ENCODE results near the gene ALOX12B.
"Not testable (repeated sequence)": the region's sequence is repeated elsewhere in the genome, so short reads cannot be mapped to it uniquely, and the experiment has no call there.

The ALOX12B gene

DNA sequence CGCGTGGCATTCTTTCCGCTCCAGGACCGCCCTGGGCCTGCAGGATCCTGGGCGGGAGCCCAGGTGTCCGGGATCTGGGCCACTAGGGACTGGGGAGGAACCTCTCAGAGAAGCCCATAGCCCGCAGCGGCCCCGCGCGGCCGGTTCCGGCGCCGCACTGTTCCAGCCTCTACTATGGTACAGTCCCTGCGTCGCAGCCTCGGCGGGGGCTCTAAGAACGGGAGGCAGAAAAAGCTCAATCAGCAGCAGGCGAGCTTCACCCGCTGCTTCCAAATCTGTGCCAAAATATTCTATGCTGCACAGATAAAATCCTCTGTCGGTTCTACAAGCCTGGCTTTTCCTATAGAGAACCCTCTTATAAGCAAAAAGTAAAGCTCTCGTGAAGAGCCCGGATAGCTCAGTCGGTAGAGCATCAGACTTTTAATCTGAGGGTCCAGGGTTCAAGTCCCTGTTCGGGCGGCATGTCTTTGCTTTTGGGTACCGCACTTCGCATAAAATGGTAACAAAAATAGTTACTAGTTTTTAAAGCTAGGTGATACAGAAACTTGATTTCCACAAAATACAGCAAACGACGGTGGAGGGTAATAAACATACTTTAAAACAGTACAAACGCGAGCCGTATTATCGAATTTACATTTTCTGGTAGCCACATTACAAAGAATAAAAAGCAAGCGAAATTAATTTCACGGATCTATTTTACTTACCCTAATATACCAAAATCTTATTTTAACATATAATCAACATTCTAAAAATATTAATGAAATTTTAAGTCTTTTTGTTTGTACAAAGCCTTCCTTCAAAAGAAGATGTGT is 31.5 kb upstream of the ALOX12B start:
- peak; percentile 86 for DNase-seq (ENCODE audit: low spot score)

DNA sequence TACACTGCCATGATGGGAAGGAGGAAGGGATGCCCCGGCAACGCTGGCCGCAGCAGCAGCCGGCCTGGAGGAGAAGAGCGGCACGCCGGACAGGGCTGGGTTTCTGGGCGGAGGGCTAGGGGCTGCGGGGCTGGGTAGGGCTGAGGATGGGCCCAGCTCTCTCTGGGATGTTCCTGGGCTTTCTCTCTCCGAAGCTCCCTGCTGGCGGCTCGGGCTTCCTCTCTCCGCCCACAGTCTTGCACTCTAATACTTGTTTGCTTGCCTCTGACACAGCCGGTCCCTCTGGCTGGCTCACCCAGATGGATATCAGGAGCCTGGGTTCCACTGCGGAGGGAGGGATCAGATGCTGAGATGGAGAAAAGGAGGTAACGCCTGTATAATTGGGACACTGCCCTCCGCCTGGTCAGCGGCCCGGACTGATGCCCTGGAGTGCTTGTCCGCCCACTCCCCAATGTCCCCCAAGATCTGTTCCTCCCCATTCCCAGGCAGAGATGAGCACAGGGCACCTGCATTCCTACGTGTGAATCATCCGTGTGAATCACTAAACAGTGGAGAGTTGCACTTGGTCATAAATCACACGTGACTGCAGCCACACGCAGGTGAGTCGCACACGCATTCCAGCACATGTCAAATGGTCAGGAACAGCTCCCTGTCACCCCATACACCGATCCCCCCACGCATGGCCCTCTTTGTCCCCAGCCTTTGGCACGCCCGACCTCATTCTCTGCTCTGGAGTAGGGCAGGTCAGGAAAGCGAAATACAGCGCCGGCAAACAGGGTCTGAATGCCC is 30.7 kb upstream of the ALOX12B start, which contains the start of gene ALOXE3:
Gene ALOXE3 (minus strand): TSS at position 535 of the 789 bp plus-strand sequence. CDS start 524 bp downstream, at position 11.
- DNase-seq (ENCODE audit: low spot score): no peak

DNA sequence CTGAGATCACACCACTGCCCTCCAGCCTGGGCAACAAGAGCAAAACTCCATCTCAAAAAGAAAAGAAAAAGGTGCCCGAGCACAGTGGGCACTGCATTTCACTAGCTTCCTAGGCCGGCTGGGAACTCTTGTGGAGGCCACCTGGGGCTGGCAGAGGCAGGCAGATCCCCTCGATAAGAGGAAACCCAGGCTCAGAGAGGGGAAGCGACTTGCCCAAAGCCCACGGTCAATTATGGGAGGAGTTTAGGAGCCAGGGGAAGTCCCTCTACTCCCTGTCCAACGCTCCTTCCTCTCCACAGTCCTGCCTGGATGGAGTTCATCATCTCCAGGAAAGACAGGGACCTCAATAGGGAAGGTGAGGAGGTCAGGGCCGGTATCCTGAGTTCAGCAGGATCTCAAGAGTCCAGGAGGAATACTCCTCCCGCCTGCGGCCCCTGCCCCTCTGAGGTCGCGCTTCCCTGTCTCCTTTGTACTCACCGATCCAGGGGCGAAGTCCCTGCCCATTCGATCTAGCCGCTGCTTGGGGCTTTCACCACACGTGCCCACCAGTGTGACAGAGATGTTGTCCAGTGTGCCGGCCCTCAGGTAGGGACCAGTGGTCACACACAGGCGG is 30.0 kb upstream of the ALOX12B start:
- no peak for DNase-seq (ENCODE audit: low spot score)

DNA sequence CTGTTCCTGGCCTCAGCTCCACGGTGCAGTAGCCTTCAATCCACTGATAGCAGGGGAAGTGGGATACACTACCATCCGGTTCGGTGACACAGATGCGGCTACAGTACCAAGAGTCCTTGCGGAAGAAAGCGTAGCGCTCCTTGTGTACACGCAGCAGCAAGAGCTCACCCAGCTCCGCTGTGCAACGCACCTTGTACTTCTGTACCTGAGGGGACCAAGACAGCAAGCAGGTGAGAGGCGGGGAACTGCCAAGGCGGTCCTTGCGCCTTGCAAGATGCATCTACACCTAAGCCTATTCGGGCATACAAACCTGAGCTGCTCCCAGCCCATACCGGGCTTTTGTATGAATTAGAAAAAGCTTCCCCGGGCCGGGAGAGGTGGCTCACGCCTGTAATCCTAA is 29.3 kb upstream of the ALOX12B start:
- DNase-seq (ENCODE audit: low spot score): no peak

DNA sequence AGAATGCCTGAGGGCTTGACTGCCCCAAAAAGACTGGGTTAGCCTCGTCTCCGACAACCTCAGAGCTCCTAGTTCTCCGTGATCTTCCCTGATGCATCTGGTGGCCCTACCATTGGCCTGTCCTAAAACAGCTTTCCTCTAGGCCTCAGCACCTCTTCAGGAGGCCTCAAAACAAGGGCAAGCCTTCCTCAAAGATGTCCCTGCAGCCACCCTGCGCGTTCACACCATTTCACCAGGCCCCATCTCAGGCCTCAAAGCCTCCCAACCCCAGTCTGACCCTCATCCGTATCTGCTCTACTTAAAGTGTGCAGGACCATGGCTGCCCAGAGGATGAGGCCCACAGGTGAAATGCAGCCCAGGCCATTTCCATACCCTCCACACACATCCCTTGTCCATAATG is 23.4 kb upstream of the ALOX12B start:
- no peak for DNase-seq (ENCODE audit: low spot score)

DNA sequence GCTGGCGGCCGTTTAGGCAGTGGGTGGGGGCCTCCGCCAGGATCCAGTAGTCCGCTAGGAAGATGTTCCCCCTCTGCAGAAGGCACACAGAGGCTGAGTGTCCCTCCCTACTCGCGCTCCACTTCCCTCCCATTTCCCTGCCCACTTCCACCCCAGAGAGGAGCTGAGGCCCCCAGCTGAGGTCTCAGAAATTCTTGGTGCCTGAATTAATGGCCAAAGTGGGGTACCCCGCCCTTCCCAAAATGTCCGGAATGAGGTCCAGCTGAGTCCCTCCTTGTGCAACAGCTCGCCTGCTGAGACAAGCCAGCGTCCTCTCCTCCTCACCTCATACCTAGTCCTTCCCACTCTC is 22.9 kb upstream of the ALOX12B start:
- no peak for DNase-seq (ENCODE audit: low spot score)

DNA sequence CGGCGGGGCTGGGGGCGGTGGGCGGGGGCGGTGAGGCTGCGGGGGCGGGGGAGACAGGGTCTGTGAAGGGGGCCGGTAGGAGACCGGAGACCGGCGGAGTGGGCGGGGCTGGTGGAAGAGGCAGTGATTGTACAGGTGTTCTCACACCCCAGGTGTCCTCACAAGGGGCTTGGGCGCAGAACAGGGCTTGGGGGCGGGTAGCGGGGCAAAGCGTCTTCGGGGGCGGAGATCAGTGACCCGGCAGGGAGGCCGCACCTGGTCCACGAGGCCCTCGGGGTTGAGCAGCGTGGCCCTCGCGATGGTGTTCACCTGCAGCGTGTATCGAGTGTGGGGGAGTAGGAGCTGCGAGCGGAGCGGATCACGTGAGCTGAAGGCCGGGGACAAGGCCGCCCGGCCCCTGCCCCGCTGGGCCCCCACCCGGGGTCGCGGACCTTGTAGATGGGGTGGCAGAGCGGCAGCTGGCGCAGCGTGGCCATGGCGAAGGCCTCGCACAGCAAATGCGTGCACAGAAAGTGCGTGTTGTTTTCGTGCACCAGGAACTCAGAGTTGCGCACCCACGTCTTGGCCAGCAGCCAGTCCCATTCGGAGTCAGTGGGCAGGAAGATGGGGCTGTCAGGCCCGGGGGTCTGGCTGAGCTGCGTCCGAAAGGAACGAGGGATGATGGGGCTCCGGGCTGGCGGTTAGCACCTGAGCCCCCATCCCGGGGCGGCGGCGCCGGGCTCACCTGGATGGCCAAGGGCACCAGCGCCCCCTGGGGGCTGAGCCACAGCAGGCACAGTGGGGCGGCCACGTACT is 22.3 kb upstream of the ALOX12B start:
- DNase-seq (ENCODE audit: low spot score): peak; percentile 77

DNA sequence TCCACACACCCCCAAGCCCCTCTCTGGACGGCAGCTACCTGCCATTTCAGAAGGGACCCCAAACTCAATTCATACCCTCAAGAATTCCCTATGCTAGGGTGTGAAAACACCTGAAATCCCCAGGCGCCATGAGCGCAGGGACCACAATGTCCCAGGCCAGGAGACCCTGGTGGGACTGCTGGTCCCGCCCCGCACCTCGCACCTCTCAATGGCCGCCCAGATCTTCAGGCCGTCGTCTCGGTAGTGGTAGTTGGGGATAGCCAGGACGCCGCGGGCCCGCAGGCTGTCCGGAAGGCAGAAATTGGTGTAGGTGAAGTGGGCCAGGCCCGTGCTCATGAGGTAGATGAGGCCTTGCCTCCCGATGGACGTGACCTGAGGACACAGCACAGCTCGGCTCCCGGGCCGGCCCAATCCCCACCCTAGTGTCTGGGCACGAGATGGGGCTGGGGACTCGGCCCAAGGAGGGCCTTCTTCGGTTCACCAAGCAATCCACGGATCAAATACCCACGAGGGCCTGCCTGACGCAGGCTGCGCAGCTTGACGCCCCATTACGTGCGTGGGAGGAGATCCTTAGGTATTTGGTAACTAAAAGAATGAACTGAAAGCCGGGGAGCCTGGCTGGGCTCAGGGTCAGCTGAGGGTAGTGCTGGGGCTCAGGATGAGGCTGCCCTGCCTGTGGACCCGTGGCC is 21.6 kb upstream of the ALOX12B start:
- no peak for DNase-seq (ENCODE audit: low spot score)

DNA sequence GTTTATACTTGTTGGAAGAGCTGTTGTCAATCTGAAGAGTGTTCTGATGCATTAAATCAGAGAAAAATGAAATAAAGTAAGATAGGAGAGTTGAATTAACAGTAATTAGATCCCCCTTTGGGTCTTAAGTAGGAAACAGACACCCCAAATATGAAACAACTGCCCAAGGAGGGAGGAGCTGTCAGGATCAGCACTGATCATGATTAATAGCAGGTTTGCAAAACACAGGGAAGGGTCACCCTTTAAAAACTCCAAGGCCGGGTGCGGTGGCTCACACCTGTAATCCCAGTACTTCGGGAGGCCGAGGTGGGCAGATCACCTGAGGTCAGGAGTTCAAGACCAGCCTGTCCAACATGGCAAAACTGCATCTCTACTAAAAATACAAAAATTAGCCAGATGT is 19.5 kb upstream of the ALOX12B start:
- DNase-seq (ENCODE audit: low spot score): not testable (repeated sequence)

DNA sequence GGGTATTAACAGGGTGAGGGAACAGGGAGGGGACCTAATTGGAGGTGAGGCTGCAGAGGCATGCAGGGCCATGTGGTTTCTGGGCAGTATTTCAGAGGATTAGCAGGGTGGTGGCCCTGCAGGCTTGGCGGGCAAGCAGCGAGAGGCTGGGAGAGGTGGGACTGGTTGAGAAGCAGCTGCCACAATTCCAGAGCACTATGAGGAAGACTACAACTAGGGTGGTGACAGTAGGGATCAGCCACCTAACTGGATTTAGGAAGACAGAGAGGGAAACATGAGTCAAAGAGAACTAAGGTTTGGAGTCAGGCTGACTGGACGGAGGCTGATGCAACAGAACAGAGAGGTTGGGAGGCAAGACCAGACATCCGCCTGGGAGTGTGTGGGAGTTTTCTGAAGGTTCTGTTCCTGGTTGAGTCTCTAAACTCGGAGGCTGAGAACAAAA is 18.5 kb upstream of the ALOX12B start:
- DNase-seq (ENCODE audit: low spot score): no peak

DNA sequence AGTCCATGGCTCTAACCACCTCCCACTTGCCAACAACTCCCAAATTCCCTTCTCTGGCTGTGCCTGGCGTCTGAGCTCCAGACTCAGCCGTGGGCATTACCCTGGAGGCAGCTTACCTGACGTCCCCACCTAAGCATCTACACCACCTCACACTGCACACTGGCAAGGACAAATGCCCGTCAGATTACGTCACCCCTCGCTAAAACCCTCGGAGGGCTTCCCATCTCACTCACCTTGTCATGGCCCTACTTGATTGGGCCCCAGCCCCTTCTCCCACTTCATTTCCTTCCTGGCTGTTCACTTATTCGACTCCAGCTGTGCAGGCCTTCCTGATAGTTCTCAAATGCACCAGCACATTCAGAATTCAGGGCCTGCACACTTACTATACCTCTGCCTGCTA is 17.4 kb upstream of the ALOX12B start:
- DNase-seq (ENCODE audit: low spot score): no peak

DNA sequence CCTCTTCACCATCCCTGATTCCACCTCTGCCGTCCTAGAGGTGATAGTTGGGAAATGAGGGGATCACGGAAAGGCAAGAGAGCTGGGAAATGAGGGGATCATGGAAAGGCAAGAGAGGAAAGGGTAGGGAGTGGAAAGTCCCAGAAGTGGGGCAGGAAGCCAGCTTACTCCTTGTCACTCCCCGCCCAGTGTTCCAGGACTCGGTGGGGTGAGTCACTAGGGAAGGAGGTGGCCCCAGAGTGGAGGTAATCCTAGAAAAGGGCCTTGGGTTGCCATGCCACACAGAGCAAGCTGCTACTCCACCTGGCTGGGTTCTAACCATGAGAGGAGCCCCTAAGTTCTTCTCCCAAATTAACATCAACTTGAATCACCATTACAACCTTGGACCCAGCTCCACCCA is 16.0 kb upstream of the ALOX12B start:
- no peak for DNase-seq (ENCODE audit: low spot score)

DNA sequence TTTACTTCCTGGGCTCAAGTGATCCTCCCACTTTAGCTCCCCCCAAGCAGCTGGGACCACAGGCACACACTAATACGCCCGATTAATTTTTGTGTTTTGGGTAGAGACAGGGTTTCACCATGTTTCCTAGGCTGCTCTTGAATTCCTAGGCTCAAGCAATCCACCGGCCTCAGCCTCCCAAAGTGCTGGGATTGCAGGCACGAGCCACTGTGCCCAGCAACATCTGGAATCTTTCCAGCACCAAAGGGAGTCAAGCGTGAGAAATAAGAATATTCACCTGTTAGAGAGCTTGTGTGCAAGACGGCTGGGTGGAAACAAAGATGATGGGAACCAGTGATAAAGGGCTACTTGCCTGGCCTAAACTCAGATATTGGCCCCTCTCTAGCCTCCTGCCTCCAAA is 14.2 kb upstream of the ALOX12B start:
- no peak for DNase-seq (ENCODE audit: low spot score)

DNA sequence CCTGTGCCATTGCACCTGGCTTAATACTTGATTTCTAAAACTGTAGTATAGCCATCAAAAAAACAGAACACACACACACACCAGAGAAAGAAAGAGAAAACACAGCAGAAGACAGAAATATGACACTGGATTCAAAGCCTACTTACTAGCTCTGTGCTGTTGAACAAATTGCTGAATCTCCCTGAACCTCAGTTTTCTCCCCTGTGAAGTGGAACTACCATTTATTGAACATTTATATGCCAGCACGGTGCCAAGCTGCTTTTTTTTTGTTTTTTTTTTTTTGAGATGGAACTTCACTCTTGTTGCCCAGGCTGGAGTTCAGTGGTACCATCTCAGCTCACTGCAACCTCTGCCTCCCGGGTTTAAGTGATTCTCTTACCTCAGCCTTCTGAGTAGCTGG is 13.2 kb upstream of the ALOX12B start:
- no peak for DNase-seq (ENCODE audit: low spot score)

DNA sequence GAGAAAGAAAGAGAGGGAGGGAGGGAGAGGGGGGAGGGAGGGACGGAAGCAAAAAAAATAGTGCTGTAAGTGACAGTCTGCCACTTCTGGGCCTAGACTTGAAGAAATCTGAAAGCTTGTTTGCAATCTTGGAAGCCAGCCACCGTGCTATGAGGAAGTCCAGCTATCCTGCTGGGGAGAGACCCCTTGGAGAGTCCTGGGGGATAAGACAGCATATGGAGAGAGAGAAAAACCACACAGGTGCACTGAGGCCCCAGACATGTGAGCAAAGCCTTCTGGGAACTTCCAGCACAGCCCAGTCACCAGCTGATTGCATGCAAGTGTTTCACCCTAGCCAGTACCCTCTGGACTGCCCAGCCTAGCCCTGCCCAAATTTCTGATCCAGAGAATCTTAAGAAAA is 12.6 kb upstream of the ALOX12B start:
- no peak for DNase-seq (ENCODE audit: low spot score)

DNA sequence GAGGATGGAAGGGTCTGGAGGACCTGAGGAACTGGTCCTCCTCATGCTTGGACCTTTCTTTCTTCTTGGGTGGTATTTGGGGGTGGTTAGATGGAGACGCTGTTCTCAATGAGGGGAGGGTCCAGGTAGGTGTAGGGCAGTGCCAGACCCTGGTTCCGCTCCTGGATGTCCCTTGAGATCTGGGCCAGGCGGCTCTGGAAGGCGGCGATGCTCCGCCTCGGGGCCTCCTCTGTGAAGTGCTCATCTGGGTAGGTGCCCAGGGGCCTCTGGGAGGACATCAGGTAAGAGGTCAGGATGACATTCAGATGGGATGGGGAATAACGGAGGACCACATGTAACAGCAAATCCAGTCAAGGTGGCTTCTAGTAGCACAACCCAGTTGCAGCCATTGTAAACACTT is 9.0 kb upstream of the ALOX12B start:
- no peak for DNase-seq (ENCODE audit: low spot score)

DNA sequence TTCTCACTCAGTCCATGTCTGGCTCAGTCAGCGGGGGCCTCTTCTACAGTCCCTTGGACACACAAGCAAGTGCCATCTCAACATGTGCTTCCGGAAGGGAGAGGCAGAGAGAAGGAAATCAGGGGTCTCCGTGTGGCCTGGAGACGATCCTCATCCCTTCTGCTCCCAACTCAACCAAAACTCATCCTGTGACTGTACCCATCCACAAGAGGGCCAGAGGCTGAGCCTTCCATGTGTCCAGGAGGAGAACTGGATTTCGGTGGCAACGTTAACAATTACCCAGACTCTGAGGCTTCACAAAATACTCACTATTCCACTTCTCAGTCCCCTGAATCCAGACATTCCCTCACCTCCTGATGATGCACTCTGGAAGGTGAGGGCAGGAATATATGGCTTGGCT is 7.8 kb upstream of the ALOX12B start:
- DNase-seq (ENCODE audit: low spot score): no peak

DNA sequence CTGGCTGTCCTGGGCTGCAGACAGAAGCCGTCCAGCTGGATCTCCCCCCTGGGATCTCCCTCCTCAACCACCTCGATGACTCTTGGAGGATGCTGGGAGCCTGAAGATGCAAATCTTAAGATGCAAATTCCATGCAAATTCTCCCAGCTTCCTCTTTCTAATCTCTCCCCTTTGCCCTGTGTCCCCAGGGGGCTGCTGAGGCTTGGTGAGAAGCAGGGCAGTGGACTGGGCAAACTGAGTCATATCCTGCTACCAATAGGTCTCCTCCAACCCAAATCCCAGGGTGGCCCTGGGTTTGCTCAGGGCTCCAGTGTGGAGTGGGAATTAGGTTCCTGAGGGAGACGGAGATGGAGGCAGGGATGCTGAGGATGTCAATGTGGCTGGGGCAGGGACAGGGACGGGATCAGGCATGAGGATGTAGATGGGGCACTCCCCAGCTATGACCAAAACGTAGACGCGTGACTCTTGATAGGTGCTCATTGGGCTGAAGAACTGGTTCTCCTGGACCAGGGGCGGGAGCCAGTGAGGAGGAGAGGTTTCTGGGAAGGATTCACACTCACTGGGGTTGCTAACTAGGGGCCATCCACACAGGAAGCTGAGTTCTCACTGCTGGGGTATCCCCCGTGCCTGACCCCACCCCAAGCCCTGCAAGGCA is 3.6 kb upstream of the ALOX12B start:
- no peak for DNase-seq (ENCODE audit: low spot score)

DNA sequence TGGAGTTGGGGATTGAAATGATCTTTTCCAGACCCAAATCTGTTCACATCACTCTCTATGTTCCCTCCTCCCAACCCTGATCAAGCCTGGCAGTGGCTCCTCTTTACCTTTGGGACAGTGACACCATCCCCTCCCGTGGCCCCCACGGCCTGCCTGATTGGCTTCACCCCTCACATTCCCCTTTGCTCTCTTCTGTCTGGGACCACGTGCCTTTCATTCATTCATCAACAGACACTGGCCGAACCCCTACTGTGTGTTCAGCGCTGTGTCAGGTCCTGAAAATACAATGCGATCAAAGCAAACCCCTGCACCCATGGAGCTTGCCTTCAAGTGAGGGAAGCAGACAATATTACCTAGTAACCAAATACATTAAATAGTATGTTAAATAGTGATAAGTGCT is 2.2 kb upstream of the ALOX12B start:
- DNase-seq (ENCODE audit: low spot score): no peak

DNA sequence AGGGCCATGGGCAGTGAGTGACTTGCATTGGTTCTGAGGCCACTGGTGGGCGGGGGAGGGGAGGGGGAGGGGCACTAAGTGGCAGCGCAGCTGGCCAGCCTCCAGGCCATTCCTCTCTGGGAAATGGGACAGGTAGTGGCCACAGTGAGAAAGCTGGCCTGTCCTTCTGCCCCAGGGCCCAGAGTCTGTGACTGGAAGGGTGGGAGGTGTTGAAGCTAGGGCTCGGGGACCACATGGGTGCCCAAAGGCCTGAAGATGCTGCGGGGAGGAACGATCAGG is 375 bp upstream of the ALOX12B start:
- no peak for DNase-seq (ENCODE audit: low spot score)

DNA sequence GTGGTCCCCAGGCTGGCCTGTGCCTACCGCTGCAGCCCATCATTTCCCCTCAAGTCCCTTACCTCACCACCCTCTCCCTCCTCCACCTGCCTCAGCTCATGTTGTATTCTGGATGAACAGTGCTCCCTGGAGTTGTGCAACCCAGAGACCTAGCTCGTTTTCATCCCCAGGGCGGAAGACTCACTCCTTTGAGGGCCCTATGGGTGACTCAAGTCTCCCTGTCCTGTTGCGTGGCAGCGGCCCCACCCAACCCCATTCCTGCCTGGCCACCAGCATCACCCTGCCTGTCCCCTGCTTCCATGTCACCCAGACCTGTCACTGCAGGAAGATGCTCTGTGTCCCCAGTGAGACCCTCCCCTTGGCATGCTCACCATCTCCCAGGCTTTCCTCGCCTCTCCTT is 3.3 kb downstream of the ALOX12B start:
- no peak for DNase-seq (ENCODE audit: low spot score)
